DMS153 treated with DMSO at 0.1 percent for 48 hours (cell line): ENCODE data around the gene SALL2.

Source experiments
- DNase-seq: peaks from one replicate; lab custom pipeline; 2025; ENCODE audit not compliant: unreplicated experiment; lab: John Stamatoyannopoulos, UW

The SALL2 gene

GRCh38 chr14:21528381-21529348, 2.5 kb upstream of the SALL2 start:
- no peak for DNase-seq

- no peak for DNase-seq
These were observed 1.2 kb upstream of the SALL2 start for GRCh38 chr14:21527318-21527679.

DNA sequence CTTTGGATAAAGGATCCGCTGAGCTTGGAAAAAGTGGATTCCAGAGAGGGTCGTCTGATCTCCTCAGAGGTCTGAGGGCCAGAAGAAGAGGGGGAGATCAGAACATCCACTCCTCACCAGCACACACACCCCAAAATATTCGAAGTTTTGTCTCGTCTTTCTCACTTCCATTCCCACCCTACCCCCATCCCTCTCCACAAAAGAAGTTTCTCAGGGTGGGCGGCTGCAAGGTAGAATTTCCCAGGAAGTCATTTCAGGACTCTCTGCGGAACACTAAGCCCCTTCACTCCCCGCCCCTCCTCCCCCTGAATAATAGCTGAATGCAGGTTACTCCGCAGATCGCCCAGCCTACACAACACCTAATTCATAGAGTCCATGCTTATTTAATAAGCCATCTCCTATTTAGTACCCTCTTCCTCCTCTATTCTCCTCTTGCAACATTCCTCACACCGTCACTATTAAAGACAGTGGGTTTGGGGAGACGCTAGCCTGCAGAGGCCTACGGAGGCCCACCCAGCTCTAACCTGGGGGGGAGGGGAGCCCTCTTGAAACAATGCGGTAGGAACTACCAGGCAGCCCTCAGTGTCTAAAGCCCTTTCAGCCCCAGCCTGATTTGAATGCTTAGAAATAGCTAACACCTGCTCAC, 649 bp upstream of the SALL2 start:
- DNase-seq: peak; percentile 41

GRCh38 chr14:21525571-21525961, 580 bp downstream of the SALL2 start:
- no peak for DNase-seq

- DNase-seq: no peak
These were observed 1.3 kb downstream of the SALL2 start for GRCh38 chr14:21524575-21525490.

GRCh38 chr14:21523203-21523602, 2.9 kb downstream of the SALL2 start:
- DNase-seq: no peak

- DNase-seq: no peak
These were observed 4.6 kb downstream of the SALL2 start for GRCh38 chr14:21521501-21521900.

- no peak for DNase-seq
These were observed 5.4 kb downstream of the SALL2 start for GRCh38 chr14:21520767-21521166.

DNA sequence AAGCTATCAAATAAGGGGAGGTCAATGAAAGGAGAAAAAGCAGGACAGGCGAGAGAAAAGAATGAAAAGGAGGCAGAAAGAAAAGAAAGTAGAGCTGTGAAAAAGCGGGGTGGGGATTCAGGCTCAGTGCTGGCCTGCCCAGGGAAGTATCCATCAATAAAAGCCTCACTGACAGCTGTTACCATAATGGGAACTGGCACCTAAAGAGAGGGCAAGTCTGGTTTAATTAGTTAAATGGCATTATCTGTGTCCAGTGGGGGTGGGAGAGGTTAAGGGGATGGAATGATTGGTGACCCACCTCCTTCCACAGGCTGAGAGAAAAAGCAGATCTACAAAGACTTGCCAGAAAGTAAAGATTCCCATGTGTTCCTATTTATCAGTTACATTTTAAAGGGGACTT, 7.4 kb downstream of the SALL2 start:
- DNase-seq: no peak

GRCh38 chr14:21514341-21514740, 11.8 kb downstream of the SALL2 start:
- DNase-seq: no peak

DNA sequence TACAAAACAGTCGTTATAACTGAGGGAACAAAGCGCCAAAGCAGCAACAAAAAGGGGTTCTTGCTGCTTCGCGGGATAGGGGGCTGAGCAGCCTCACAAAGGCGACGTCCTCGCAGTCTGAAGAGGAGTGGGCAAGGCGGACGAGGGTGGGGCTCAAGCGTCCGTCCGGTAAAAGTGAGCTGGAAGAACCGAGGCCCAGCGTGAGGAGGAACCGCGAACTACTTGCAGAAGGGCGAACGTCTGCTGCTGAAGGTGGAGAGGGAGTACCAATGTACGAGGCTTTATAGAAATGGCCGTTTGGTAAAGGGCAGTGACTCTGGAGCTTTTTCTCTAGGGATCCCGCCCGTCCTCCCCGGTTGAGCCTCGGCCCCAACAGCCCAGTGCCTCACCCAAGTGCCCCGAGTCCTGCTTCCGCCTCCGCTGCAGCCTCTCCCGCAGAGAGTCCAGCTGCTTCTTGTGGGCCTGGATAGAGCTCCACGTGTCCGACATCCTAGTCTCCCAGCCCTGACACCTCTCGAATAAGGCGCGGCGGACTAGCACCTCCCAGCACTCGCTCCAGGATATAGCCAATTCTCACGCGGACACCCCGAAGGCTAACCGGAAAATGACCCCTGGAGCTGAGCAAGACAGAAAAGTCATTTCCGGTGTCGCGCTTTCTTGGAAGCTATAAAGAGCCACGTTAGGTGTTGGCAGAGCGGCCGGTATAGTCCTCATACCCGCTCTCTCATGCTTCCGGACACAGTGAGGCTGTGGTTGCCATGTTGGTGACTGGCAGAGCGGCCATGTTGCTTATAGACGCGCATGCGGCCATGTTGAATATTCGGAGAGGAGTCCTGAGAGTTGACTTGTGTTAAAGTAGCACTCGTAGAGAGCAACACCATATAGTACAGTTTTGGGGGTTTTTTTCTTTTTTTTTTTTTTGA, 15.2 kb downstream of the SALL2 start, which contains the start of gene METTL3:
TSS of gene METTL3 (minus strand) at position 606 of the 923 bp plus-strand sequence. CDS start at position 489, 117 bp downstream.
- peak; percentile 97 for DNase-seq

GRCh38 chr14:21509432-21510143, 16.6 kb downstream of the SALL2 start:
- no peak for DNase-seq

GRCh38 chr14:21506557-21506956, 19.6 kb downstream of the SALL2 start:
- DNase-seq: no peak

DNA sequence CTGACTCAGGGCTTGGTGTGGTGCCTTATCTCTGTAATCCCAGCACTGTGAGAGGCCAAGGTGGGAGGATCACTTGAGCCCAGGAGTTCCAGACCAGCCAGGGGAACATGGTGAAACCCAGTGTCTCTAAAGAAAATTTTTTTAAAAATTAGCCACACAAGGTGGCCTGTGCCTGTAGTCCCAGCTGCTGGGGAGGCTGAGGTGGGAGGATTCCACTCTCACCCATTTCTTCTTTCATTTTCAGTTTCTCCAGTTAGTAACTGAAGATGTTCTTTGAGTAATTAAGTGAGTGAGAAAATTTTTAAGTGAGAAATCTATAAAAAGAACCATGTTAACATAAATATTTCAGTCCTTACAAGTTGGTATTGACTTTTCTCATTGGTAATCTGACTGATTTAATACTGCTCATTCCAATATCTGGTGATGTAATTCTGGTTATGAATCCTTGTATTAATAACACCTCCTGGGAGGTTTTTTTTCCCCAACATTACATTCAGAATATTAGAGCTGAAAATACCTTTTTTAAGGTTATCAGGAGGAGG, 21.1 kb downstream of the SALL2 start:
- DNase-seq: no peak

GRCh38 chr14:21503376-21503775, 22.8 kb downstream of the SALL2 start:
- DNase-seq: no peak

DNA sequence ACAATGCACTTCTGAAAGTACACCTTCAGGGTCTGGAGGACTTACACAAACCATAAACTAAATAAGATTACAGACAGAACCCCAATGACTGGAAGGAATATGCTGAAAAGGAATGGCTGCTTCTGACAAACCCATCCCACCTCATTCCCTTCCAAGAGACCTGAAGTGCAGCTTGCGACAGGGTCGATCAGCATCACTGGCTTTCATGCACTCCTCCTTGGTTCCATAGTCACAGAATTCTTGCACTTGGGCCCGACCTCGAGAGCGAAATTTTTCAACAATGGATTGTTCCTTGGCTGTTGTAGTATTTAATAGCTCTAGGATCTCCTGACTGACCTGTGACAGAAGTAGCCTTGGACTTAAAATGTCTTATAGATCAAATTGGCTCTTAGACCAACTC, 24.6 kb downstream of the SALL2 start:
- no peak for DNase-seq

- DNase-seq: peak; percentile 46
These were observed 27.3 kb downstream of the SALL2 start for GRCh38 chr14:21498540-21499526.

- no peak for DNase-seq
These were observed 29.7 kb downstream of the SALL2 start for GRCh38 chr14:21496453-21496852.
